AG09309 (cell line): Measurements from ENCODE around the gene NKX3-2.

Experiments
- DNase-seq: peaks from one replicate; pipeline ENCODE4 v3.0.0-alpha.2; 2010; ENCODE audit warnings: low read depth
- H3K4me3 ChIP-seq: 2 replicates; pipeline ENCODE4 v1.5.1; 2011; ENCODE audit warnings: mild to moderate bottlenecking, low read depth, low read length, moderate library complexity; ENCODE audit not compliant: control insufficient read depth
- TF ChIP-seq, protein P1 (sequence below): IDR thresholded peaks from 2 replicates; pipeline ENCODE4 v1.5.1; 2011; ENCODE audit warnings: mild to moderate bottlenecking, low read depth, low read length, inconsistent platforms; ENCODE audit not compliant: insufficient read depth, control insufficient read depth; ENCODE audit errors: missing control alignments

Gene NKX3-2

GRCh38 chr4:13533670-13534343 is 10.5 kb downstream of the NKX3-2 start:
- TF ChIP-seq, protein P1, sequence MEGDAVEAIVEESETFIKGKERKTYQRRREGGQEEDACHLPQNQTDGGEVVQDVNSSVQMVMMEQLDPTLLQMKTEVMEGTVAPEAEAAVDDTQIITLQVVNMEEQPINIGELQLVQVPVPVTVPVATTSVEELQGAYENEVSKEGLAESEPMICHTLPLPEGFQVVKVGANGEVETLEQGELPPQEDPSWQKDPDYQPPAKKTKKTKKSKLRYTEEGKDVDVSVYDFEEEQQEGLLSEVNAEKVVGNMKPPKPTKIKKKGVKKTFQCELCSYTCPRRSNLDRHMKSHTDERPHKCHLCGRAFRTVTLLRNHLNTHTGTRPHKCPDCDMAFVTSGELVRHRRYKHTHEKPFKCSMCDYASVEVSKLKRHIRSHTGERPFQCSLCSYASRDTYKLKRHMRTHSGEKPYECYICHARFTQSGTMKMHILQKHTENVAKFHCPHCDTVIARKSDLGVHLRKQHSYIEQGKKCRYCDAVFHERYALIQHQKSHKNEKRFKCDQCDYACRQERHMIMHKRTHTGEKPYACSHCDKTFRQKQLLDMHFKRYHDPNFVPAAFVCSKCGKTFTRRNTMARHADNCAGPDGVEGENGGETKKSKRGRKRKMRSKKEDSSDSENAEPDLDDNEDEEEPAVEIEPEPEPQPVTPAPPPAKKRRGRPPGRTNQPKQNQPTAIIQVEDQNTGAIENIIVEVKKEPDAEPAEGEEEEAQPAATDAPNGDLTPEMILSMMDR: no peak
- no peak overlapping the region for H3K4me3 ChIP-seq
- DNase-seq: no peak

GRCh38 chr4:13531625-13531998 is 12.7 kb downstream of the NKX3-2 start:
- DNase-seq: no peak
- no peak overlapping the region for H3K4me3 ChIP-seq
- TF ChIP-seq, protein P1: no peak

GRCh38 chr4:13530823-13531624 is 13.3 kb downstream of the NKX3-2 start:
- DNase-seq: no peak
- TF ChIP-seq, protein P1: no peak
- no peak overlapping the region for H3K4me3 ChIP-seq

DNA sequence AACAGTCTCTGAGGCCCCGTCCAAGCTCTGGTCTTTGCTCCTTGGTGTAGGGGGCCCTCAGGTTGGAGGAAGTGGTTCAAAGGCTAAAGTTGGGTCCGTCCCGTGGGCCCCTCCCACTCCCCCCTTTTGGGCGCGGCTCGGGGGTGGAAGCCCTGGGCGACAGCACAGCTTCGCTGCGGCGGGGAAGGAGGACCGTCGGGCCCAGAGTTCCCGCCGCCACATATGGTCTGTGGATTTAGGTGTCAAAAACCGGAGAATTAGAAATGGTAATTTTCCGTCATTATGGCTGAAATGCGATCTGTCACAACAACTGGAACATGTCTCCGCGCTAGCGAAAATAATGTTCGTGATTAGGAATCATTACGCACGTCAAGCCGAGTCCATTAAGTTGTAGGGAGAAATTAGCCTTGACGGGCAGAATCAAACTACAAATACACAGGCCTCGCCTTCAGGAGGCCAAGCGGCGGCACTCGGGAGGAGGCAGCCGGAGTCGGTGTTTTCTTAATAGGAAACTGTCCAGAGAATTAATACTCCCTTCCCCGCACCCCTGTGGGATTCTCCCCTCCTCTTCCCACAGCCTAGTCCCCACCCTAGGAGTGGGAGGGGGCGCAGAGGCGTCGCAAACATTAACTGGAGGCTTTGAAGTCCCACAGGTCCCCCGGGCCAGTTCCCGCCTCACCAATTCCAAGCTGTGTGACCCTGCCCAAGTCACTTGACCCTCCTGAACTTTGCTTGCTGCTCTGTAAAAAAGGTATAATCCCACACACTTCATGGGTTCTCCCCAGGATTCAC is 15.0 kb downstream of the NKX3-2 start:
- no peak overlapping the region for H3K4me3 ChIP-seq
- TF ChIP-seq, protein P1: no peak
- DNase-seq: no peak

DNA sequence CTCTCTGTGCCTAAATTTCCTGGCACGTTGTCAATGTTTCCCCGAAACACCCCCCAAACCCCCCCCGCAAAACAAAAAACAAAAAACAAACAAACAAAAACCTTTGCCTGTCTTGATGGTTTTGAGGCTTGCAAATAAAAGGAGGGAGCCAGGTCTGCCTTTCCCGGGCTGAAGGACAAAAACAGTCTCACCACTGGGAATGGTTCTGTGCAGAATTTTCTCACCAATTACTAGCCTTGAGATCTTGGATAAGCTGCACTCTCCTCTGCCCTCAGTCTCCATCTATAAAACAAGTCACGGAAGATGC is 15.5 kb downstream of the NKX3-2 start:
- H3K4me3 ChIP-seq: no peak overlapping the region
- TF ChIP-seq, protein P1: no peak
- no peak for DNase-seq

GRCh38 chr4:13527981-13528820 is 16.1 kb downstream of the NKX3-2 start:
- H3K4me3 ChIP-seq: no peak overlapping the region
- no peak for DNase-seq
- TF ChIP-seq, protein P1: no peak
